ENCODE results near the gene CCDC78.

Gene CCDC78

GRCh38 chr16:709566-710499 lies 16.4 kb downstream of the CCDC78 start:
- peak; percentile 91 for DNase-seq

- no peak for DNase-seq
Measured at GRCh38 chr16:708959-709358, 17.3 kb downstream of the CCDC78 start.

- DNase-seq, result no peak
Measured at GRCh38 chr16:708019-708418, 18.2 kb downstream of the CCDC78 start.

GRCh38 chr16:707062-707538 lies 19.1 kb downstream of the CCDC78 start:
- no peak for DNase-seq

- DNase-seq, result peak; percentile 43
Measured at GRCh38 chr16:706189-707061, 19.8 kb downstream of the CCDC78 start.

- DNase-seq, result peak; percentile 79
Measured at GRCh38 chr16:705431-706188, 20.6 kb downstream of the CCDC78 start, which contains the start of gene FBXL16. TSS of gene FBXL16 (minus strand) at chr16:705801. CDS start at chr16:697405, 8,396 bp downstream.

- no peak for DNase-seq
Measured at GRCh38 chr16:704552-705380, 21.5 kb downstream of the CCDC78 start.

GRCh38 chr16:704047-704446 lies 22.2 kb downstream of the CCDC78 start:
- DNase-seq, result no peak

- DNase-seq, result no peak
Measured at GRCh38 chr16:703406-703805, 22.8 kb downstream of the CCDC78 start.

GRCh38 chr16:702341-702740 lies 23.9 kb downstream of the CCDC78 start:
- no peak for DNase-seq

- DNase-seq, result no peak
Measured at GRCh38 chr16:700684-701584, 25.3 kb downstream of the CCDC78 start.

GRCh38 chr16:698911-699671 lies 27.2 kb downstream of the CCDC78 start:
- DNase-seq, result no peak

GRCh38 chr16:695355-696089 lies 30.7 kb downstream of the CCDC78 start:
- DNase-seq, result peak; percentile 17

GRCh38 chr16:694863-695354 lies 31.3 kb downstream of the CCDC78 start:
- no peak for DNase-seq

GRCh38 chr16:694187-694862 lies 31.9 kb downstream of the CCDC78 start:
- no peak for DNase-seq

- no peak for DNase-seq
Measured at GRCh38 chr16:693766-694165, 32.5 kb downstream of the CCDC78 start.

- no peak for DNase-seq
Measured at GRCh38 chr16:693364-693763, 32.9 kb downstream of the CCDC78 start.

Data from NCI-H1436 (cell line).